Measurements from ENCODE around the gene BTNL9. TPM values are rescaled to one million over a fixed set of nuclear protein-coding genes. Genes with fewer than 3 reads are reported as not detected.

The BTNL9 gene
- polyA plus RNA-seq, 1 donor from 2014 or later: 13.9 TPM

- Histone ChIP-seq H3F3A (ENCODE audit: insufficient read depth, low read length, poor library complexity, severe bottlenecking) (no peaks in the 10 kb centered on the region), H3K9ac (ENCODE audit: low read length) (no peak overlapping the region), H2AFZ (ENCODE audit: low read depth, low read length) (no peak overlapping the region), H4K20me1 (ENCODE audit: insufficient read depth) (no peaks in the 10 kb centered on the region), H3K27me3 (ENCODE audit: insufficient read depth, low read depth, low read length) (no peaks in the 10 kb centered on the region), H3K27ac (ENCODE audit: low read length) (no peak overlapping the region), H3K36me3 (ENCODE audit: insufficient read depth, low read length) (no peaks in the 10 kb centered on the region), H3K9me3 (ENCODE audit: low read length) (no peaks in the 10 kb centered on the region), H3K79me2 (replicated peaks; ENCODE audit: insufficient read depth, low read length) (no peaks in the 10 kb centered on the region), H3K4me3 (ENCODE audit: low read length) (no peak overlapping the region), H3K9me2 (ENCODE audit: insufficient read depth, low read length) (no peaks in the 10 kb centered on the region), H3K4me2 (ENCODE audit: low read length) (no peak overlapping the region)
- TF ChIP-seq TAF1 (IDR thresholded peaks at IDR 0.05; ENCODE audit: low read depth): no peak
- no peak for TF ChIP-seq SMC3 (conservative IDR thresholded peaks at IDR 0.05; ENCODE audit: poor library complexity)
- TF ChIP-seq EZH2 (IDR thresholded peaks at IDR 0.05; ENCODE audit: borderline replicate concordance, insufficient read depth, low read length, poor library complexity, severe bottlenecking): no peak
- TF ChIP-seq RAD21 (conservative IDR thresholded peaks at IDR 0.05): no peak
- no peak for TF ChIP-seq REST (IDR thresholded peaks at IDR 0.05; ENCODE audit: borderline replicate concordance)
- TF ChIP-seq POLR2AphosphoS5 (IDR thresholded peaks at IDR 0.05): no peak
- no peak for TF ChIP-seq EP300 (conservative IDR thresholded peaks at IDR 0.05; ENCODE audit: poor library complexity, severe bottlenecking)
- no peak for TF ChIP-seq MXI1 (conservative IDR thresholded peaks at IDR 0.05; ENCODE audit: poor library complexity, severe bottlenecking)
- TF ChIP-seq CTCF (IDR thresholded peaks at IDR 0.05; ENCODE audit: poor library complexity, severe bottlenecking): no peak
These were observed 46.2 kb downstream of the BTNL9 start for GRCh38 chr5:181086026-181086883.

GRCh38 chr5:181086884-181087205 lies 46.8 kb downstream of the BTNL9 start:
- H3K9me3 ChIP-seq (ENCODE audit: low read length): no peaks in the 10 kb centered on the region

More at GRCh38 chr5:181086884-181087205, 46.8 kb downstream of the BTNL9 start:
- Histone ChIP-seq H3K27me3 (ENCODE audit: insufficient read depth, low read depth, low read length) (no peaks in the 10 kb centered on the region), H3K9me2 (ENCODE audit: insufficient read depth, low read length) (no peaks in the 10 kb centered on the region), H3K4me3 (ENCODE audit: low read length) (no peak overlapping the region), H4K20me1 (ENCODE audit: insufficient read depth) (no peaks in the 10 kb centered on the region), H3K4me2 (ENCODE audit: low read length) (no peak overlapping the region), H3K9ac (ENCODE audit: low read length) (no peak overlapping the region), H3F3A (ENCODE audit: insufficient read depth, low read length, poor library complexity, severe bottlenecking) (no peaks in the 10 kb centered on the region), H3K27ac (ENCODE audit: low read length) (no peak overlapping the region), H2AFZ (ENCODE audit: low read depth, low read length) (no peak overlapping the region), H3K79me2 (replicated peaks; ENCODE audit: insufficient read depth, low read length) (no peaks in the 10 kb centered on the region), H3K36me3 (ENCODE audit: insufficient read depth, low read length) (no peaks in the 10 kb centered on the region)
- TF ChIP-seq CTCF (IDR thresholded peaks at IDR 0.05; ENCODE audit: poor library complexity, severe bottlenecking): no peak
- no peak for TF ChIP-seq EP300 (conservative IDR thresholded peaks at IDR 0.05; ENCODE audit: poor library complexity, severe bottlenecking)
- TF ChIP-seq SMC3 (conservative IDR thresholded peaks at IDR 0.05; ENCODE audit: poor library complexity): no peak
- TF ChIP-seq RAD21 (conservative IDR thresholded peaks at IDR 0.05): no peak
- TF ChIP-seq REST (IDR thresholded peaks at IDR 0.05; ENCODE audit: borderline replicate concordance): no peak
- no peak for TF ChIP-seq POLR2AphosphoS5 (IDR thresholded peaks at IDR 0.05)
- TF ChIP-seq EZH2 (IDR thresholded peaks at IDR 0.05; ENCODE audit: borderline replicate concordance, insufficient read depth, low read length, poor library complexity, severe bottlenecking): no peak
- no peak for TF ChIP-seq MXI1 (conservative IDR thresholded peaks at IDR 0.05; ENCODE audit: poor library complexity, severe bottlenecking)
- TF ChIP-seq TAF1 (IDR thresholded peaks at IDR 0.05; ENCODE audit: low read depth): no peak

Data from neural cell (in vitro differentiated cells).